Body of pancreas (tissue), 4 donors: Measurements from ENCODE around the gene CACNA2D4.

ENCODE experiments used
- POLR2A ChIP-seq, 3 donors: fragments of 450-650 bp; IDR thresholded peaks; one replicate each; pipeline ENCODE4 v1.6.1; 2016; ENCODE audit warnings: antibody characterized with exemption in 3 of 3, mild to moderate bottlenecking in 2 of 3
- TF ChIP-seq, protein P1 (sequence below), 7 experiments: fragments of 450-650 bp in 4 of 7; fragments of 200-600 bp in 3 of 7; sonication (generic) in 3 of 7; IDR thresholded peaks; one replicate each; pipeline ENCODE4 v1.5.1; 2016 to 2019; ENCODE audit warnings: antibody characterized with exemption in 7 of 7

DNA sequence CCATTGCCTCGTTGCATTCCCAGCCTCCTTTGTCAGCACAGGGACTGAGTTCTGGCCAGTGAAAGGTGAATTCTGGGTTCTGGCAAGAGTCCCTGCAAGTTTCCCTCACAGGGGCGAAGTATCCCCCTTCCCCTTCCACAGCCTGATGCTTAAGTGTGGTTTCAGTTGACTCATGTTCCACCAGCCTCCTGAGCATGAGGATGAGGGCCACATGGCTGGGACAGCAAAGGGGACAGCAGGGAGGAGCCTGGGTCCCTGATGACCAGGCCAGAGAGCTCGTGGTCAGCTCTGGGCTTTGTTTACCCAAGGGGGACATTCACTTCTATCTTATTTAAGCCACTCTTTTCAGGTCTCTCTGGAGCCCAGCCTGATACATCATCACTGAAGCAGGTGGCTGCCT is 36.5 kb downstream of the CACNA2D4 start:
- TF ChIP-seq, protein P1, sequence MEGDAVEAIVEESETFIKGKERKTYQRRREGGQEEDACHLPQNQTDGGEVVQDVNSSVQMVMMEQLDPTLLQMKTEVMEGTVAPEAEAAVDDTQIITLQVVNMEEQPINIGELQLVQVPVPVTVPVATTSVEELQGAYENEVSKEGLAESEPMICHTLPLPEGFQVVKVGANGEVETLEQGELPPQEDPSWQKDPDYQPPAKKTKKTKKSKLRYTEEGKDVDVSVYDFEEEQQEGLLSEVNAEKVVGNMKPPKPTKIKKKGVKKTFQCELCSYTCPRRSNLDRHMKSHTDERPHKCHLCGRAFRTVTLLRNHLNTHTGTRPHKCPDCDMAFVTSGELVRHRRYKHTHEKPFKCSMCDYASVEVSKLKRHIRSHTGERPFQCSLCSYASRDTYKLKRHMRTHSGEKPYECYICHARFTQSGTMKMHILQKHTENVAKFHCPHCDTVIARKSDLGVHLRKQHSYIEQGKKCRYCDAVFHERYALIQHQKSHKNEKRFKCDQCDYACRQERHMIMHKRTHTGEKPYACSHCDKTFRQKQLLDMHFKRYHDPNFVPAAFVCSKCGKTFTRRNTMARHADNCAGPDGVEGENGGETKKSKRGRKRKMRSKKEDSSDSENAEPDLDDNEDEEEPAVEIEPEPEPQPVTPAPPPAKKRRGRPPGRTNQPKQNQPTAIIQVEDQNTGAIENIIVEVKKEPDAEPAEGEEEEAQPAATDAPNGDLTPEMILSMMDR (IDR thresholded peaks at IDR 0.05) = no peak
- no peak for TF ChIP-seq POLR2A (IDR thresholded peaks at IDR 0.05)
